ENCODE data around the gene DCC. TPM values are rescaled to one million over a fixed set of nuclear protein-coding genes. Genes with fewer than 3 reads are reported as not detected.

DCC gene
- total RNA-seq, 1 experiment from 2014 or later: 1.7 TPM

- DNase-seq: no peak
- Histone ChIP-seq H3K36me3 (no peaks in the 10 kb centered on the region), H3K4me3 (no peak overlapping the region), H3K27me3 (no peaks in the 10 kb centered on the region), H3K27ac (no peak overlapping the region), H3K9me3 (replicated peaks) (no peaks in the 10 kb centered on the region), H3K4me1 (no peaks in the 10 kb centered on the region)
Observed at GRCh38 chr18:52376104-52376503, 36.1 kb downstream of the DCC start.

GRCh38 chr18:52377094-52377493 lies 37.1 kb downstream of the DCC start:
- no peaks in the 10 kb centered on the region for H3K36me3 ChIP-seq
- H3K4me3 ChIP-seq: no peak overlapping the region
- no peaks in the 10 kb centered on the region for H3K27me3 ChIP-seq
- H3K9me3 ChIP-seq (replicated peaks): no peaks in the 10 kb centered on the region
- H3K27ac ChIP-seq: no peak overlapping the region
- DNase-seq: no peak
- H3K4me1 ChIP-seq: no peaks in the 10 kb centered on the region

GRCh38 chr18:52386306-52386705 lies 46.3 kb downstream of the DCC start:
- Histone ChIP-seq H3K4me1 (no peaks in the 10 kb centered on the region), H3K9me3 (replicated peaks) (no peaks in the 10 kb centered on the region), H3K27ac (no peak overlapping the region), H3K36me3 (no peaks in the 10 kb centered on the region), H3K4me3 (no peak overlapping the region), H3K27me3 (no peaks in the 10 kb centered on the region)
- no peak for DNase-seq

- no peaks in the 10 kb centered on the region for H3K9me3 ChIP-seq (replicated peaks)
- no peaks in the 10 kb centered on the region for H3K4me1 ChIP-seq
- no peak overlapping the region for H3K4me3 ChIP-seq
- no peaks in the 10 kb centered on the region for H3K27me3 ChIP-seq
- no peak for DNase-seq
- no peak overlapping the region for H3K27ac ChIP-seq
- no peaks in the 10 kb centered on the region for H3K36me3 ChIP-seq
Observed at GRCh38 chr18:52387175-52387574, 47.2 kb downstream of the DCC start.

- H3K36me3 ChIP-seq: no peaks in the 10 kb centered on the region
- H3K4me1 ChIP-seq: no peaks in the 10 kb centered on the region
- no peak overlapping the region for H3K4me3 ChIP-seq
- H3K9me3 ChIP-seq (replicated peaks): no peaks in the 10 kb centered on the region
- H3K27me3 ChIP-seq: no peaks in the 10 kb centered on the region
- H3K27ac ChIP-seq: no peak overlapping the region
- DNase-seq: no peak
Observed at GRCh38 chr18:52391810-52392559, 52.0 kb downstream of the DCC start.

- Histone ChIP-seq H3K4me1 (no peaks in the 10 kb centered on the region), H3K27ac (no peak overlapping the region)
Observed at GRCh38 chr18:52394602-52395001, 54.6 kb downstream of the DCC start.

GRCh38 chr18:52395146-52395852 lies 55.3 kb downstream of the DCC start:
- H3K27ac ChIP-seq: no peak overlapping the region
- no peaks in the 10 kb centered on the region for H3K4me1 ChIP-seq
- no peaks in the 10 kb centered on the region for H3K27me3 ChIP-seq
- H3K9me3 ChIP-seq (replicated peaks): no peaks in the 10 kb centered on the region
- no peak overlapping the region for H3K4me3 ChIP-seq
- DNase-seq: peak in 1 of 2 experiments; percentile 15
- no peaks in the 10 kb centered on the region for H3K36me3 ChIP-seq

More at GRCh38 chr18:52394602-52395001, 54.6 kb downstream of the DCC start:
- peak in 1 of 2 experiments; percentile 3 for DNase-seq
- no peaks in the 10 kb centered on the region for H3K36me3 ChIP-seq
- H3K9me3 ChIP-seq (replicated peaks): no peaks in the 10 kb centered on the region
- H3K27me3 ChIP-seq: no peaks in the 10 kb centered on the region
- no peak overlapping the region for H3K4me3 ChIP-seq

GRCh38 chr18:52401236-52401635 lies 61.2 kb downstream of the DCC start:
- Histone ChIP-seq H3K27me3 (no peaks in the 10 kb centered on the region), H3K36me3 (no peaks in the 10 kb centered on the region), H3K27ac (no peak overlapping the region), H3K4me3 (no peak overlapping the region), H3K4me1 (no peaks in the 10 kb centered on the region; the same call in 1 of the 2 replicates), H3K9me3 (replicated peaks) (no peaks in the 10 kb centered on the region)
- DNase-seq: no peak

- Histone ChIP-seq H3K27me3 (no peaks in the 10 kb centered on the region), H3K9me3 (replicated peaks) (no peaks in the 10 kb centered on the region), H3K4me1 (no peaks in the 10 kb centered on the region; the same call in 1 of the 2 replicates), H3K4me3 (no peak overlapping the region), H3K27ac (no peak overlapping the region), H3K36me3 (no peaks in the 10 kb centered on the region)
- peak in 1 of 2 experiments; percentile 4 for DNase-seq
Observed at GRCh38 chr18:52402814-52403213, 62.8 kb downstream of the DCC start.

GRCh38 chr18:52403291-52404021 lies 63.5 kb downstream of the DCC start:
- DNase-seq: no peak
- Histone ChIP-seq H3K27me3 (no peaks in the 10 kb centered on the region), H3K9me3 (replicated peaks) (no peaks in the 10 kb centered on the region), H3K36me3 (no peaks in the 10 kb centered on the region), H3K4me3 (no peak overlapping the region), H3K27ac (no peak overlapping the region), H3K4me1 (no peaks in the 10 kb centered on the region; the same call in 1 of the 2 replicates)

- H3K27ac ChIP-seq: no peak overlapping the region
- DNase-seq: no peak
- H3K4me3 ChIP-seq: no peak overlapping the region
- H3K36me3 ChIP-seq: no peaks in the 10 kb centered on the region
- no peaks in the 10 kb centered on the region for H3K27me3 ChIP-seq
- H3K9me3 ChIP-seq (replicated peaks): no peaks in the 10 kb centered on the region
- H3K4me1 ChIP-seq: no peaks in the 10 kb centered on the region
Observed at GRCh38 chr18:52408800-52409302, 68.9 kb downstream of the DCC start.

GRCh38 chr18:52409727-52410126 lies 69.7 kb downstream of the DCC start:
- no peak overlapping the region for H3K27ac ChIP-seq
- no peak overlapping the region for H3K4me3 ChIP-seq
- no peaks in the 10 kb centered on the region for H3K9me3 ChIP-seq (replicated peaks)
- no peak for DNase-seq
- no peaks in the 10 kb centered on the region for H3K4me1 ChIP-seq
- no peaks in the 10 kb centered on the region for H3K27me3 ChIP-seq
- H3K36me3 ChIP-seq: no peaks in the 10 kb centered on the region

GRCh38 chr18:52415131-52415530 lies 75.1 kb downstream of the DCC start:
- no peak overlapping the region for H3K4me3 ChIP-seq
- DNase-seq: no peak
- H3K9me3 ChIP-seq (replicated peaks): no peaks in the 10 kb centered on the region
- H3K27ac ChIP-seq: no peak overlapping the region
- H3K36me3 ChIP-seq: no peaks in the 10 kb centered on the region
- no peaks in the 10 kb centered on the region for H3K4me1 ChIP-seq
- H3K27me3 ChIP-seq: no peaks in the 10 kb centered on the region

GRCh38 chr18:52422985-52423601 lies 83.1 kb downstream of the DCC start:
- peaks cover 18% of the 10 kb centered on the region for H3K4me1 ChIP-seq
- H3K9me3 ChIP-seq (replicated peaks): no peaks in the 10 kb centered on the region
- peak; percentile 9 to 57 for DNase-seq
- no peaks in the 10 kb centered on the region for H3K27me3 ChIP-seq
- H3K4me3 ChIP-seq: no peak overlapping the region
- H3K27ac ChIP-seq: no peak overlapping the region
- no peaks in the 10 kb centered on the region for H3K36me3 ChIP-seq

Data from SJCRH30 (cell line).